Stimulated activated CD8-positive, alpha-beta memory T cell treated with anti-CD3 and anti-CD28 coated beads, Interleukin-12 subunit alpha, Interleukin-12 subunit beta, amount 100 ng/mL, for 1 hour (primary cell): ENCODE results near the gene KMO.

Experiments
- DNase-seq: peaks from one replicate; pipeline ENCODE4 v3.0.0-alpha.2; 2020; ENCODE audit warnings: low read depth

KMO gene

GRCh38 chr1:241532162-241532531 is at the start of gene KMO:
Gene KMO, plus strand, starts transcription at chr1:241532378. Its CDS starts 67 bp downstream, at chr1:241532445.
- no peak for DNase-seq

GRCh38 chr1:241482761-241483250 is 49.4 kb upstream of the KMO start:
- DNase-seq: no peak

- no peak for DNase-seq
Observed at GRCh38 chr1:241485145-241485544, 47.0 kb upstream of the KMO start.

GRCh38 chr1:241485554-241485992 is 46.6 kb upstream of the KMO start:
- DNase-seq: no peak

- DNase-seq: no peak
Observed at GRCh38 chr1:241488739-241489138, 43.4 kb upstream of the KMO start.

GRCh38 chr1:241495741-241496140 is 36.4 kb upstream of the KMO start:
- no peak for DNase-seq

- DNase-seq: no peak
Observed at GRCh38 chr1:241499910-241500309, 32.3 kb upstream of the KMO start.

GRCh38 chr1:241503444-241503843 is 28.7 kb upstream of the KMO start:
- no peak for DNase-seq

- no peak for DNase-seq
Observed at GRCh38 chr1:241507189-241507863, 24.9 kb upstream of the KMO start.

- DNase-seq: no peak
Observed at GRCh38 chr1:241513378-241513777, 18.8 kb upstream of the KMO start.

- no peak for DNase-seq
Observed at GRCh38 chr1:241518476-241519307, 13.5 kb upstream of the KMO start.

- DNase-seq: peak; percentile 88
Observed at GRCh38 chr1:241519308-241520079, 12.7 kb upstream of the KMO start, which contains the start of gene FH. Gene FH, minus strand, starts transcription at chr1:241519755. Its CDS starts 33 bp downstream, at chr1:241519722.

- no peak for DNase-seq
Observed at GRCh38 chr1:241520080-241520465, 12.1 kb upstream of the KMO start.

GRCh38 chr1:241521718-241522117 is 10.5 kb upstream of the KMO start:
- DNase-seq: no peak

GRCh38 chr1:241525026-241525425 is 7.2 kb upstream of the KMO start:
- no peak for DNase-seq

GRCh38 chr1:241527146-241527545 is 5.0 kb upstream of the KMO start:
- DNase-seq: no peak

GRCh38 chr1:241531195-241532161 is 700 bp upstream of the KMO start:
- no peak for DNase-seq

GRCh38 chr1:241532864-241533263 is 686 bp downstream of the KMO start:
- no peak for DNase-seq

GRCh38 chr1:241533326-241534115 is 1.3 kb downstream of the KMO start:
- no peak for DNase-seq

- DNase-seq: no peak
Observed at GRCh38 chr1:241536304-241536703, 4.1 kb downstream of the KMO start.
